Stromal cell of bone marrow (primary cell): ENCODE results near the gene COMMD8.
"Not testable (repeated sequence)": the region's sequence is repeated elsewhere in the genome, so short reads cannot be mapped to it uniquely, and the experiment has no call there.

ENCODE experiments used
- DNase-seq: peaks from one replicate; pipeline ENCODE4 v3.0.0-alpha.2; 2012; ENCODE audit warnings: low read depth

The COMMD8 gene

GRCh38 chr4:47463235-47463956, at the start of gene COMMD8:
Gene COMMD8 (minus strand): TSS chr4:47463702. CDS start chr4:47463651, 51 bp downstream.
- peak; percentile 91 for DNase-seq

GRCh38 chr4:47510506-47511143, 47.1 kb upstream of the COMMD8 start:
- no peak for DNase-seq

GRCh38 chr4:47505666-47506065, 42.2 kb upstream of the COMMD8 start:
- DNase-seq = no peak

- DNase-seq = no peak
Measured at GRCh38 chr4:47505147-47505546, 41.6 kb upstream of the COMMD8 start.

- no peak for DNase-seq
Measured at GRCh38 chr4:47500776-47501175, 37.3 kb upstream of the COMMD8 start.

GRCh38 chr4:47499700-47500099, 36.2 kb upstream of the COMMD8 start:
- DNase-seq = no peak

- DNase-seq = no peak
Measured at GRCh38 chr4:47498899-47499298, 35.4 kb upstream of the COMMD8 start.

GRCh38 chr4:47494124-47494430, 30.6 kb upstream of the COMMD8 start:
- no peak for DNase-seq

- DNase-seq = no peak
Measured at GRCh38 chr4:47493238-47494123, 30.0 kb upstream of the COMMD8 start.

- no peak for DNase-seq
Measured at GRCh38 chr4:47490550-47490949, 27.0 kb upstream of the COMMD8 start.

- no peak for DNase-seq
Measured at GRCh38 chr4:47488706-47489105, 25.2 kb upstream of the COMMD8 start.

GRCh38 chr4:47486727-47487126, 23.2 kb upstream of the COMMD8 start:
- not testable (repeated sequence) for DNase-seq

- no peak for DNase-seq
Measured at GRCh38 chr4:47486231-47486673, 22.8 kb upstream of the COMMD8 start.

- DNase-seq = no peak
Measured at GRCh38 chr4:47485768-47486167, 22.3 kb upstream of the COMMD8 start.

GRCh38 chr4:47485047-47485692, 21.7 kb upstream of the COMMD8 start, which contains the start of gene ATP10D:
Gene ATP10D (plus strand): TSS chr4:47485275. CDS start chr4:47512541, 27,266 bp downstream.
- peak; percentile 85 for DNase-seq

- no peak for DNase-seq
Measured at GRCh38 chr4:47484168-47484567, 20.7 kb upstream of the COMMD8 start.

GRCh38 chr4:47483745-47484144, 20.2 kb upstream of the COMMD8 start:
- DNase-seq = no peak

GRCh38 chr4:47482326-47482725, 18.8 kb upstream of the COMMD8 start:
- no peak for DNase-seq

- no peak for DNase-seq
Measured at GRCh38 chr4:47478804-47479203, 15.3 kb upstream of the COMMD8 start.

- DNase-seq = no peak
Measured at GRCh38 chr4:47475411-47475810, 11.9 kb upstream of the COMMD8 start.

GRCh38 chr4:47474799-47475198, 11.3 kb upstream of the COMMD8 start:
- DNase-seq = no peak

- DNase-seq = no peak
Measured at GRCh38 chr4:47473141-47473750, 9.7 kb upstream of the COMMD8 start.
